Coronary artery (tissue), 2 donors: ENCODE results near the gene C20orf173.

ENCODE experiments used
- DNase-seq: peaks from one replicate; pipeline ENCODE4 v3.0.0-alpha.2; 2017; ENCODE audit warnings: low spot score
- H3K27ac ChIP-seq, 2 donors: fragments of 200-600 bp; sonication (generic); one replicate each; pipeline ENCODE4 v1.5.1; 2016 to 2019
- H3K4me3 ChIP-seq: fragments of 200-600 bp; sonication (generic); 2 replicates; pipeline ENCODE4 v1.5.1; 2016; ENCODE audit warnings: mild to moderate bottlenecking, moderate library complexity
- TF ChIP-seq, protein P1 (sequence below): fragments of 200-600 bp; sonication (generic); IDR thresholded peaks from one replicate; pipeline ENCODE4 v1.5.1; 2019; ENCODE audit warnings: antibody characterized with exemption

The C20orf173 gene

DNA sequence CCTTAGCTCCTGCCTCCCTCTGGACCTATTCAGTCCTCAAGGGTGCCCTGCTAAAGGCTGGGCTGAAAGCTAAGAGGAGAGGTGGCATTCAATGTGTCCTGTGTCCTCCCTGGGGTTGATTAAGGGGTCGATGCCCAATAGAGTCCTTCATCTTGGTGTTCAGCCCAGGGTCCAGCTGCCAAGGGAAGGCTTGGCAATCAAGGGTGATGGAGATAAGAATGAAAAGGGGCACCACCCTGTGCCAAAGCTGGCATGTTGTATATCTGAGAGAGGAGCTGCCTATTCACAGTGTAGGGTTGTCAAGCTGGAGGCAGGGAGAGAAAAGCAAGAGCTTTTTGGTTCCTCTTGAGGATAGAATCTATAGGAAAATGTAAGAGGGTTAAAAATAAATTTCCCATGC is 12.3 kb downstream of the C20orf173 start:
- Histone ChIP-seq H3K4me3 (no peak overlapping the region), H3K27ac (no peak overlapping the region)
- TF ChIP-seq, protein P1, sequence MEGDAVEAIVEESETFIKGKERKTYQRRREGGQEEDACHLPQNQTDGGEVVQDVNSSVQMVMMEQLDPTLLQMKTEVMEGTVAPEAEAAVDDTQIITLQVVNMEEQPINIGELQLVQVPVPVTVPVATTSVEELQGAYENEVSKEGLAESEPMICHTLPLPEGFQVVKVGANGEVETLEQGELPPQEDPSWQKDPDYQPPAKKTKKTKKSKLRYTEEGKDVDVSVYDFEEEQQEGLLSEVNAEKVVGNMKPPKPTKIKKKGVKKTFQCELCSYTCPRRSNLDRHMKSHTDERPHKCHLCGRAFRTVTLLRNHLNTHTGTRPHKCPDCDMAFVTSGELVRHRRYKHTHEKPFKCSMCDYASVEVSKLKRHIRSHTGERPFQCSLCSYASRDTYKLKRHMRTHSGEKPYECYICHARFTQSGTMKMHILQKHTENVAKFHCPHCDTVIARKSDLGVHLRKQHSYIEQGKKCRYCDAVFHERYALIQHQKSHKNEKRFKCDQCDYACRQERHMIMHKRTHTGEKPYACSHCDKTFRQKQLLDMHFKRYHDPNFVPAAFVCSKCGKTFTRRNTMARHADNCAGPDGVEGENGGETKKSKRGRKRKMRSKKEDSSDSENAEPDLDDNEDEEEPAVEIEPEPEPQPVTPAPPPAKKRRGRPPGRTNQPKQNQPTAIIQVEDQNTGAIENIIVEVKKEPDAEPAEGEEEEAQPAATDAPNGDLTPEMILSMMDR = no peak
- no peak for DNase-seq

DNA sequence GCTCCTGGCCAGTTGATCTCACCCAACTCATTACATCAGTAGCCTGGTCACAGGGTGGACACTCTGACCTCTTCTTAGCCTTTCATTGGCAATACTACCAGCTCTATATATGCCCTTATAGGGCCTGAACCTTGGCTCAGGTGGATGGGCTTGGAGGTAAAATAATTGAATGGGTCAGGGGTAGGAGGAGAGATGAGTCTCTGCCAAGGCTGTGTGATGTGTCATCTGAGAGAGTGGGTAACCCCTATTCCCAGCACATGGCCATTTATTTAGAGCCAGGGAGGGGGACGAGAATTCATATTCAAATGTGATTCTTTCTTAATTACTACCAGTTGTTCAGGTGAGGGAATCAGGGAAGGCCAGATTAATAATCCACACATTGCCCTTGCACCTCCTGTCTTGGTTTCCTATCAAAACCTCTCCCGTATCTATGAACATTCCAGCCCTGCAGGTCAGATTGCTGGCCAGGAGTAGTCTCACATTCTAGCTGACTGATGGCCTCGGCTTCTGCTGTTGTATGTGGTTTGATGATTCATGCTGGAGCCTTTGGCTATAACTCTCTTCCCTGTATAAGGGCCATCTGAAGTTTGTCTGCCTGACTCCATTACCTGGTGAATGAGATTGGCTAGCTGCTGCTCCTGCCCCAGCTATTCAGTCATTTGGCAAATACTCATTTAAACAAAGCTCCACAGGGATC is 13.4 kb downstream of the C20orf173 start:
- TF ChIP-seq, protein P1 = no peak
- H3K4me3 ChIP-seq = no peak overlapping the region
- H3K27ac ChIP-seq = no peak overlapping the region
- no peak for DNase-seq

DNA sequence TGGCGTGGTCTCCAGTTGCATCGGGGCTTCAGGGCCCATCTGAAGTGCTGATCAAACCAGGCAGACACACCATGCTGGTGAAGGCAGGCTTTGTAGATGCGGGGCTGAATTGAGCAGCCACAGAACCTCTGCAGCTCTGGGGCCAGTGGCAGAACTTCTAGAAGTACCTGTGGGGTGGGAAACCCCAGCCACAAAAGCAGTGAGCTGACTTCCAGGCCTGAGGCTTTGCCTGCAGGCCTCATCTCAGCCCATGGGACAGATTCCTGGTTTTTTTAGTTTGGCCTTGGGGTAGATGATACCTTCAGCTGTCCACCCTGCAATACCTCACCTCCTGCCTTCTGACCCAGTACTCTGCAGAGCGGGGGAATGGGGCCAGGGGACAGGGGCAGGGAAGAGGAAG is 14.1 kb downstream of the C20orf173 start:
- H3K4me3 ChIP-seq = no peak overlapping the region
- TF ChIP-seq, protein P1 = no peak
- H3K27ac ChIP-seq = no peak overlapping the region
- no peak for DNase-seq

DNA sequence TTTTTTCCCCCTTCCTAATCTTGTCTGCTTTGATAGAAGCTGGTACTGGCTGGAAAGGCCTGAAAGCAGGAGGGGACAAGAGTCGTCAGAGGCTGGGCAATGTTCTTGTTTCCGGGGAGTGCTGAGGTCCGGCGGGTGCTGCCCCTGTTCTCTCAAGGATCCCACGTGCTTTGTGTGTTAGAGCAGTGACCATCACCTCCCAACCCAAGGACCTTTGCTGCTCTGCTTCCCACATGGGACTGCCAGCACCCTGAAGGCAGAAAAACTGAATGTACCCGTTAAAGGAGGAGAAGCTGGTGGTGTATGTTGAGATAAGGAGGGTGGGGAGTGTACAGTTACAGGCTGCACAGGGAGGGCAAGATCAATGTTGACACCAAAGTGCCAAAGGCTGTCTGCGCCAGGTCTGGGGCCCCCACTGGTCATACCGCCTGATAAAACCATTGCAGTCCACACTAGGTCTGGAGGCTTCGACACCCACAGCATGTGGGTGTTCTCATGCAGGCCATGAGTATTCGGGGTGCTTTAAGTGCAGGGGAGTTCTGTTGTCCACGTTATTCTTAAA is 15.0 kb downstream of the C20orf173 start:
- TF ChIP-seq, protein P1 = no peak
- no peak for DNase-seq
- no peak overlapping the region for H3K4me3 ChIP-seq
- no peak overlapping the region for H3K27ac ChIP-seq

DNA sequence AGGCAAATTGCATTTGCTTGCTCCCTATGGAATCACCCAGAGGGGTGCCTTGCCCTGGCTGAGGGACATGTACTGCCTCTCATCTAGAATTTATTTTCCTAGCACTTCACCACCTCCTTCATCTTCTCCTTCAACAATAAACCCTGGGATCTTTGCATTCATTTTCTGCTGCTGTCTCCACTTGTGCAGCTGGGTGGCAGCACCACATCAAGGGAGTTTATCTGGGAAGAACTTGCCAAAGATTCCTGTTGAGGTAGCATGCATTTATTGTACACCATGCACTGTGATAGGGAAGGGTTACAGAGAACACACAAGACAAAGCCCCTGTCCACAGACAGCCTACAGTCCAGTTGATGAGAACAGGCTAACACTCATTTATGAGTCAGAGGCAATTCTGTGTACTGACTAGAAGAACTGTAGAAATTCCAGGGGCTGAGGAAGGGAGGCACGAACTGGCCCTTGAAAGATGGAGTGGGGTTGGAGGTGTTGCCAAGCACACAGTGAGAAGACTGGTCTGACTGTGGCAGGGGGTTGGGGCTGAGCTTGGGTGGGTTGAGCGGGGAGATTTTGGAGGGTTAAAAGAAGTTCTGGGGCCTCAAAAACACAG is 17.5 kb downstream of the C20orf173 start:
- no peak overlapping the region for H3K27ac ChIP-seq
- no peak overlapping the region for H3K4me3 ChIP-seq
- TF ChIP-seq, protein P1 = peak; percentile 22
- no peak for DNase-seq

DNA sequence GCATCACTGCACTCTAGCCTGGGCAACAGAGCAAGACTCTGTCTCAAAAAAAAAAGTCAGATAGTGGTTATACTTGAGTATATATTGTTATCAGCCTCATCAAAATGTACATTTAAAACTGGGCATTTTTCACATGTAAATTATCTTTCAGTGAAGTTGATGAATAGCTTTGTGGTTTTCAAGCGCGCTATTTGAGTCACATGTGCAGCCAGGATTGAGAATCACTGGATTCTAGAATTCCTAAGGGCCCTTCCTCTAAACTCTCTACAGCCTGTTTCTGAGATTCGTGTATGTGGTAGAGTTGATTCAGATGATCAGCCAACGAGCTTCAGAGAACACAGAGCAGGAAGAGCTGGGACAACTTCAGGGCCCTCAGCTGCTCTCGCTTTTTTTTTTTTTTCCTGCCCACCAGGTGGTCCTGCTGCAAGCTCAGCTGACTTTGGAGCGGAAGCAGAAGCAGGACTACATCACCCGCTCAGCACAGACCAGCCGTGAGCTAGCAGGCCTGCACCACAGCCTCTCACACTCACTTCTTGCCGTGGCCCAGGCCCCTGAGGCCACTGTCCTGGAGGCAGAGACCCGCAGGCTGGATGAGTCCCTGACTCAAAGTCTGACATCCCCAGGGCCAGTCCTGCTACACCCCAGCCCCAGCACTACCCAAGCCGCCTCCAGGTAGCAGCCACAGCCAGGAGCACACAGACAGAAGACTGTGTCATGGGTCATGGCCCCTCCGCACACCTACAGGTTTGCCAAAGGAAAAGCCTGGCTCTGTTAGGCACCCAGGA is 18.3 kb downstream of the C20orf173 start:
- Histone ChIP-seq H3K27ac (no peak overlapping the region), H3K4me3 (no peak overlapping the region)
- TF ChIP-seq, protein P1 = no peak
- no peak for DNase-seq
